ENCODE results near the gene CYTH1. TPM values are rescaled to one million over a fixed set of nuclear protein-coding genes. Genes with fewer than 3 reads are reported as not detected.
"Not testable (repeated sequence)": the region's sequence is repeated elsewhere in the genome, so short reads cannot be mapped to it uniquely, and the experiment has no call there.

The CYTH1 gene
- total RNA-seq, 2 experiments from 2014 or later = 88.9 to 89.6 TPM

GRCh38 chr17:78785011-78785662 lies 3.1 kb upstream of the CYTH1 start:
- no peaks in the 10 kb centered on the region for H3K9me3 Mint-ChIP-seq
- peak overlapping the region; percentile 58 for H3K27ac Mint-ChIP-seq
- peaks cover 18% of the 10 kb centered on the region for H3K36me3 Mint-ChIP-seq
- no peak overlapping the region for H3K4me3 Mint-ChIP-seq
- H3K4me1 Mint-ChIP-seq = peaks cover 50% of the 10 kb centered on the region
- DNase-seq = no peak
- no peaks in the 10 kb centered on the region for H3K27me3 Mint-ChIP-seq

- Mint-ChIP-seq H3K4me1 (peaks cover 50% of the 10 kb centered on the region), H3K27ac (peak overlapping the region; percentile 60), H3K36me3 (peaks cover 16% of the 10 kb centered on the region), H3K4me3 (no peak overlapping the region), H3K9me3 (no peaks in the 10 kb centered on the region), H3K27me3 (no peaks in the 10 kb centered on the region)
- no peak for DNase-seq
Observed at GRCh38 chr17:78784352-78784751, 2.3 kb upstream of the CYTH1 start.

- H3K9me3 Mint-ChIP-seq = no peaks in the 10 kb centered on the region
- H3K4me1 Mint-ChIP-seq = peaks cover 51% of the 10 kb centered on the region
- peaks cover 18% of the 10 kb centered on the region for H3K36me3 Mint-ChIP-seq
- H3K27ac Mint-ChIP-seq = peak overlapping the region; percentile 60
- H3K27me3 Mint-ChIP-seq = no peaks in the 10 kb centered on the region
- DNase-seq = no peak
- no peak overlapping the region for H3K4me3 Mint-ChIP-seq
Observed at GRCh38 chr17:78783711-78784324, 1.7 kb upstream of the CYTH1 start.

GRCh38 chr17:78781104-78781892 lies 775 bp downstream of the CYTH1 start:
- DNase-seq = peak; percentile 56
- H3K4me3 Mint-ChIP-seq = peak overlapping the region; percentile 84
- no peaks in the 10 kb centered on the region for H3K9me3 Mint-ChIP-seq
- H3K27me3 Mint-ChIP-seq = no peaks in the 10 kb centered on the region
- H3K27ac Mint-ChIP-seq = peak overlapping the region; percentile 95
- H3K4me1 Mint-ChIP-seq = peaks cover 55% of the 10 kb centered on the region
- H3K36me3 Mint-ChIP-seq = peaks cover 16% of the 10 kb centered on the region

GRCh38 chr17:78780335-78780734 lies 1.7 kb downstream of the CYTH1 start:
- Mint-ChIP-seq H3K36me3 (peaks cover 16% of the 10 kb centered on the region), H3K27me3 (no peaks in the 10 kb centered on the region), H3K4me1 (peaks cover 55% of the 10 kb centered on the region), H3K27ac (peak overlapping the region; percentile 95), H3K4me3 (peak overlapping the region; percentile 84), H3K9me3 (no peaks in the 10 kb centered on the region)
- DNase-seq = no peak

GRCh38 chr17:78779850-78780249 lies 2.2 kb downstream of the CYTH1 start:
- Mint-ChIP-seq H3K4me3 (peak overlapping the region; percentile 84), H3K27ac (peak overlapping the region; percentile 95), H3K36me3 (peaks cover 17% of the 10 kb centered on the region), H3K27me3 (no peaks in the 10 kb centered on the region), H3K4me1 (peaks cover 54% of the 10 kb centered on the region), H3K9me3 (no peaks in the 10 kb centered on the region)
- DNase-seq = peak; percentile 60

GRCh38 chr17:78779286-78779651 lies 2.8 kb downstream of the CYTH1 start:
- not testable (repeated sequence) for H3K9me3 Mint-ChIP-seq, DNase-seq, H3K27me3 Mint-ChIP-seq
- Mint-ChIP-seq H3K4me3 (peak overlapping the region; percentile 84), H3K36me3 (peaks cover 20% of the 10 kb centered on the region), H3K27ac (peak overlapping the region; percentile 95), H3K4me1 (peaks cover 56% of the 10 kb centered on the region)

- DNase-seq = peak; percentile 42
- H3K36me3 Mint-ChIP-seq = peaks cover 22% of the 10 kb centered on the region
- H3K4me1 Mint-ChIP-seq = peaks cover 56% of the 10 kb centered on the region
- no peaks in the 10 kb centered on the region for H3K27me3 Mint-ChIP-seq
- peak overlapping the region; percentile 55 for H3K4me3 Mint-ChIP-seq
- H3K9me3 Mint-ChIP-seq = no peaks in the 10 kb centered on the region
- peak overlapping the region; percentile 91 for H3K27ac Mint-ChIP-seq
Observed at GRCh38 chr17:78777881-78778280, 4.2 kb downstream of the CYTH1 start.

GRCh38 chr17:78774956-78775571 lies 7.0 kb downstream of the CYTH1 start:
- Mint-ChIP-seq H3K27me3 (no peaks in the 10 kb centered on the region), H3K36me3 (peaks cover 34% of the 10 kb centered on the region), H3K27ac (peak overlapping the region; percentile 97), H3K4me1 (peaks cover 65% of the 10 kb centered on the region), H3K4me3 (peak overlapping the region; percentile 87), H3K9me3 (no peaks in the 10 kb centered on the region)
- DNase-seq = peak; percentile 82

GRCh38 chr17:78774453-78774852 lies 7.6 kb downstream of the CYTH1 start:
- Mint-ChIP-seq H3K27me3 (no peaks in the 10 kb centered on the region), H3K36me3 (peaks cover 31% of the 10 kb centered on the region), H3K4me1 (peaks cover 59% of the 10 kb centered on the region), H3K9me3 (no peaks in the 10 kb centered on the region), H3K27ac (peak overlapping the region; percentile 97), H3K4me3 (peak overlapping the region; percentile 87)
- DNase-seq = peak; percentile 38

- Mint-ChIP-seq H3K4me1 (peaks cover 44% of the 10 kb centered on the region), H3K4me3 (peak overlapping the region; percentile 70), H3K36me3 (peaks cover 22% of the 10 kb centered on the region), H3K9me3 (no peaks in the 10 kb centered on the region), H3K27me3 (no peaks in the 10 kb centered on the region), H3K27ac (peak overlapping the region; percentile 97)
- no peak for DNase-seq
Observed at GRCh38 chr17:78771758-78772382, 10.2 kb downstream of the CYTH1 start.

GRCh38 chr17:78769196-78769773 lies 12.8 kb downstream of the CYTH1 start:
- Mint-ChIP-seq H3K27ac (no peak overlapping the region), H3K9me3 (no peaks in the 10 kb centered on the region), H3K4me1 (peaks cover 40% of the 10 kb centered on the region), H3K36me3 (peaks cover 22% of the 10 kb centered on the region), H3K4me3 (no peak overlapping the region), H3K27me3 (no peaks in the 10 kb centered on the region)
- DNase-seq = no peak

GRCh38 chr17:78767806-78768205 lies 14.3 kb downstream of the CYTH1 start:
- H3K9me3 Mint-ChIP-seq = no peaks in the 10 kb centered on the region

GRCh38 chr17:78766743-78767294 lies 15.3 kb downstream of the CYTH1 start:
- Mint-ChIP-seq H3K4me3 (no peak overlapping the region), H3K36me3 (peaks cover 18% of the 10 kb centered on the region), H3K27ac (no peak overlapping the region), H3K27me3 (no peaks in the 10 kb centered on the region), H3K9me3 (no peaks in the 10 kb centered on the region), H3K4me1 (peaks cover 42% of the 10 kb centered on the region)
- no peak for DNase-seq

More at GRCh38 chr17:78767806-78768205, 14.3 kb downstream of the CYTH1 start:
- Mint-ChIP-seq H3K27me3 (no peaks in the 10 kb centered on the region), H3K36me3 (peaks cover 20% of the 10 kb centered on the region), H3K27ac (no peak overlapping the region), H3K4me3 (no peak overlapping the region), H3K4me1 (peaks cover 42% of the 10 kb centered on the region)
- no peak for DNase-seq
